CD4-positive, alpha-beta T cell treated with Interleukin-10 for 1 hour (primary cell): ENCODE data around the gene FOSL1.

Experiments
- DNase-seq: peaks from one replicate; pipeline ENCODE4 v3.0.0-alpha.2; 2020

FOSL1 gene

DNA sequence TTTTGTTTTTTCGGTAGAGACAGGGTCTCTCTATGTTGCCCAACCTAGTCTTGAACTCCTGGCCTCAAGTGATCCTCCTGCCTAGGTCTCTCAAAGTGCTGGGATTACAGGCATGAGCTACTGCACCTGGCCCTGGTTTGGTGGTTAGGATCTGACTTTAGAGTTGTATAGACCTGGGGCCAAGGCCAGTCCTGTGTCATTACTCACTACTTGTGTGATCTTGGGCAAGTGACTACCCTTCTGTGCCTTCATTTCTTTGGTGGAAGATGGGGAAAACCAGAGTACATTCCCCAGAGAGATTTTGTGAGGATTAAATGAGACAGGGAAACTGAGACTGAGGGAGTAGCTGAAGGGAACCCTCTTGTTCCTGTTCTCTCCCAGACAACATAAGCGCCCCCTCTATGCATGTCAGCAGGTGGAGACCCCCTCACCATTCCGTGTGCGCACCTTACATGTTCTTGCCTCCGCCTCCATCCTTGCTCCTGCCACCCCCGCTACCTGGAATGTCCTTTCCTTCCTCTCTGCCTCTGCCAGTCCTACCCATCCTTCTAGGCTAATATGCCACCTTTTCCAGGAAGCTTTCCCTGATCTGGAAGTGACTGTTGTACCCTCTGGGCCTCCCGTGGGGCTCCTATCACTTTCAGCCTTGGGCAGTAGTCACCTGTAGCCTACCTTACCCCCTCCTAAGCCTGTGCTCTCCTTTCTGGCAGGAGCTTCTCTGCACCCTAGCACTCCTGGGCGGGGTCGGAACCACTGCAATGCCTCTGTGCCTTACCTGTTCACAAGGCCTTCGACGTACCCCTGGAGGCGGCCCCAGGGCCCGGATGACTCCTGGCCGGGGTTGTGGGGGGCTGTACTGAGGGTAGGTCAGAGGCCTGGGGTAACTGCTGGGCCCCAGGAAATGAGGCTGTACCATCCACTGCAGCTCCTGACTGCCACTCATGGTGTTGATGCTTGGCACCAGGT, 3.9 kb downstream of the FOSL1 start:
- no peak for DNase-seq

DNA sequence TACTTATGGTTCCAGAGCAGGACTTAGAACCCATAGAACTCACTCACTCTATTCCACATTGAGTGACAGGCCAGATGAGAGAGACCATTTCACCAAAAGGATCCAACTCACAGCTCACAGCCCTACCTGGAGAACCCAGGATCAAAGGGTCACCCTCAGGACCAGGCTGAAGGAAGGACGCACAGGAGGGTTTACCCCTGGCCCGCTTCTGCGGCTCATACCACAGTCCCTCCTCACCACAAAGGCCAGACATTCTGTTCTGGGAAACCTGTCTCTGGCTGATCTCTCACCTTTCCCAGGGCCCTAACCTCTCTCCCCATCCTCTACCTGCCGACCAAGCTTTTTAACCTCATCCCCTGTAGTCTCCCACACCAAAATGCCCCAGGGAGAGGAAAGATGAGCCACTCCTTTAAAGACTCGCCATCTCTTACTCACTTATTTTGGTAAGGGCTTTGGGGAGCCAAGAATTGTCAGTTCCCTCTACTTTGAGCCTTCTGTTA, 4.7 kb downstream of the FOSL1 start:
- no peak for DNase-seq

DNA sequence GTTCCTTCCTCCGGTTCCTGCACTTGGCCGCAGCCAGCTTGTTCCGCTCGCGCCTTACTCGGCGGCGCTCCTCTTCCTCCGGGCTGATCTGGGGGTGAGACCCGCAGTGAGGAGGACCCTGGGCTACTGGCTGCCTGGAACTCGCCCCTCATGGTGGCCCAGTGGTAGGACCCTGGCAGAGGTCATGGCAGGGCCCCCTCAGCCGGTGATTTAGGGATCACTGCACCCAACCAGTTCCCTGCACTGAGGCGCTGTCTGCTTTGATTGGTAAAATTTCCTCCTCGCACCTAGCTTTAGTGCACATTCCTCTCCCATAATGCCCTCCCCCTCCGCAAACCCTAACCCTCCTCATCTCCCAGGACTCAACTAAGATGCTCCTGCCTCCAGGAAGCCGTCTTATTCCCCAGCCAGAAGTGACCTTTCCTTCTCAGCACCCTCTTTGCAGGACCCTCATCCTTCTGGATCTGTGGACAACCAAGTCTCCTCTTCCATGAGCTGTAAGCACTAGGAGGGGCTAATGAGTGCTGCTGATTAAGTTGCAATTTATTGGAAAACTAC, 6.1 kb downstream of the FOSL1 start:
- peak; percentile 58 for DNase-seq

DNA sequence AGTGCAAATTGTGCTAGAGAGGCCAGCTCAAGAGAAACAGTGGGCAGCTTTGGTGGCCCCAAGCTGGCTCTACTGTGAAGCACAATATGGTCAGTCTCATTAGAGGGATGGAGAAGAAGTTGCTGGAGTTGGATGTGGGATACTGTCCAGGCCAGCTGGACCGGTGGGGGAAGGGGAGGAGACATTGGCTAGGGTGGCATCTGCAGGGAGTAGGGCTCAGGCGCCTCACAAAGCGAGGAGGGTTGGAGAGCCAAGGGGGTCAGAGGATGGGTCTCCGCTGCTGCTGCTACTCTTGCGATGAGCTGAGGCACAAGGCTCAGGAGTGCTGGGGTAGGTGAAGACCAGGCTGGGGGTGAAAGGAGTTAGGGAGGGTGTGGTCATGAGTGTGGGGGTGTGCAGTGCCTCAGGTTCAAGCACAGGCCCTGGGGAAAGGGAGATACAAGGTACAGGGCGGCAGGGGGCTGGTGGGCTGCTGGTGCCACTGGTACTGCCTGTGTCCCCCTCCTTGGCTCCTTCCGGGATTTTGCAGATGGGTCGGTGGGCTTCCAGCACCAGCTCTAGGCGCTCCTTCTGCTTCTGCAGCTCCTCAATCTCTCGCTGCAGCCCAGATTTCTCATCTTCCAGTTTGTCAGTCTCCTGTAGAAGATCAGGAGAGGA, 7.4 kb downstream of the FOSL1 start:
- DNase-seq: no peak

DNA sequence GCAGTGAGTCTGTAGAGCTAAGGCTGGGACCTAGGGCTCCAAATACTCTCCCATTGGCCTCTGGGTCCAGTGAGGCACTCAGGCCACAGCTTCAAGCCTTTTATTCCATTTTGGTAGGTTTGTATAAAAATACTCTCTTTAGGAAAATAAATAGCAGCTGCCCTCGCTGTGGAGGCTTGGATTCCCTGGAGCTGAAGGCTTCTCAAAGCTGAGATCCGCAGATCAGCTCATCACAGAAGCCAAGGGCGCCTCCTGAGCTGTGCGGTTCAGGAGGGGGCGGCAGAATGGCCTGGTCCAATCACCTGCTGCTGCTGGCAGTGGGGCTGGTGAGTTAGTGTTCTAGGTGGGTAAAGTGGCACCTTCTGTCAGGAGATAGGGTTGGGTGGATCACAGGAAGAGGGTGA, 8.0 kb downstream of the FOSL1 start:
- DNase-seq: peak; percentile 45

DNA sequence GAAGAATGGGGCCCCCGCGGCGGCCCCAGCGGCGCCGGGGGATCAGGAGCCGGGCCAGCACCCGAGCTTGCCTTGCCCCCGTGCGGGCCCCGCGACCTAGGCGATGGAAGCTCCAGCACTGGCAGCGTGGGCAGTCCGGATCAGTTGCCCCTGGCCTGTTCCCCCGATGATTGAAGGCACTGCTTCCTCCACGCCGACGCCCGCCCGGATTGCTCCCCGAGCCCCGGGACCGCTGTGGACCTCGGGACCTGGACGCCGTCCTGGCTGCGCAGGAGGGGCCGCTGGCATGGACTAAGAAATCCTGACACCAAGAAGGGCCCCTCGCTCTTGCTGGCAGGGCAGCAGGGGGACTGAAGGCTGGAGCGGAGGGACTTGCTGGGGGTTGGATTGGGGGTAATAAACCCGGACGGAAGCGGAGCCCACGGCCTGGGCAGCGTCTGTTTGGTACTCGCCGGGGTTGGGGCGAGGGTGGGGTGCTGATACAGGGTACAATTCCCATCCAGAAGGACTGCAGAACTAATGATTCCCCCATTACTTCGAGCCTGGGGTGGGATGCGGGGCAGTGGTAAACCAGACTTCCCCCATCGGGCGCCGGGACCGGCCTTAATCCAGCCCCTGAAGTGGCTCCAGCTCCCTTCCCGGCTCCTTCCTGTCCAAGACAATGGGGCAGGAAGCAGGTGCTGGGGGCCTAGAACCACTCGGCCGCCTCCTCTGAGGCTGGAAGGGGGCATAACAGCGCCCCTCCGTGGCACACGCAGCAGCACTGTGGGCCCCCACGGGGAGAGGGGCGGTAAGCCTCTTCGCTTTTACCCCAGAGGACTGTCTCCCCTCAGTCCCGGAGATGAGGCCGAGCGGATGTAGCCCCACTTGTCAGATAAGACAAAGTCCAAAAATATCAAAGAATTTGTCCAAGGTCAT, 8.7 kb downstream of the FOSL1 start:
- peak; percentile 44 for DNase-seq

DNA sequence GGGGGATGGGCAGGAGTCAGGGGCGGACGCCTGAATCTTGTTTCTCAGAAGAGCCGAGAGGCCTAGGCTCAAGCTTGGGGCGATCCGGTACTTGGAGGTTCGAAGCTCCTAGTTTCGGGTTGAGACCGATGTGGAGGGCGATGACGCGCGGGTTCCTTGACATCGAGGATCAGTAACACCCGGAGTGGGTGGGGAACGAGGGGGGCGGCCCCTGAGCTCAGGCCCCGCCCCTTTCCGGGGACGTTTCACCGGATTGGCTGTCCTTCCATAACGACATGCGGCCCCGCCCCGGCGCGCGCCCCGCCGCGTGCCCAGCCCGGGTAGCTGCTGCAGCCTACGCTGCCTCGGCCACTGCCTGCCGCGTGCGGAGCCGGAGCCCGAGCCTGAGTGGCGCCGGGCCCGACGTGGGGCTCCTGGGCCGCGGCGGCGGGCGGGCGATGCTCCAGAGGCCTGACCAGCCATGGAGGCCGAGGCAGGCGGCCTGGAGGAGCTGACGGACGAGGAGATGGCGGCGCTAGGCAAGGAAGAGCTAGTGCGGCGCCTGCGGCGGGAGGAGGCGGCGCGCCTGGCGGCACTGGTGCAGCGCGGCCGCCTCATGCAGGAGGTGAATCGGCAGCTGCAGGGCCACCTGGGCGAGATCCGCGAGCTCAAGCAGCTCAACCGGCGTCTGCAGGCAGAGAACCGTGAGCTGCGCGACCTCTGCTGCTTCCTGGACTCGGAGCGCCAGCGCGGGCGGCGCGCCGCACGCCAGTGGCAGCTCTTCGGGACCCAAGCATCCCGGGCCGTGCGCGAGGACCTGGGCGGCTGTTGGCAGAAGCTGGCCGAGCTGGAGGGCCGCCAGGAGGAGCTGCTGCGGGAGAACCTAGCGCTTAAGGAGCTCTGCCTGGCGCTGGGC, 9.6 kb downstream of the FOSL1 start, which contains the start of gene CCDC85B:
CCDC85B (plus strand) TSS at position 350 of the 895 bp plus-strand sequence; CDS start at position 461, 111 bp downstream.
- peak; percentile 98 for DNase-seq

DNA sequence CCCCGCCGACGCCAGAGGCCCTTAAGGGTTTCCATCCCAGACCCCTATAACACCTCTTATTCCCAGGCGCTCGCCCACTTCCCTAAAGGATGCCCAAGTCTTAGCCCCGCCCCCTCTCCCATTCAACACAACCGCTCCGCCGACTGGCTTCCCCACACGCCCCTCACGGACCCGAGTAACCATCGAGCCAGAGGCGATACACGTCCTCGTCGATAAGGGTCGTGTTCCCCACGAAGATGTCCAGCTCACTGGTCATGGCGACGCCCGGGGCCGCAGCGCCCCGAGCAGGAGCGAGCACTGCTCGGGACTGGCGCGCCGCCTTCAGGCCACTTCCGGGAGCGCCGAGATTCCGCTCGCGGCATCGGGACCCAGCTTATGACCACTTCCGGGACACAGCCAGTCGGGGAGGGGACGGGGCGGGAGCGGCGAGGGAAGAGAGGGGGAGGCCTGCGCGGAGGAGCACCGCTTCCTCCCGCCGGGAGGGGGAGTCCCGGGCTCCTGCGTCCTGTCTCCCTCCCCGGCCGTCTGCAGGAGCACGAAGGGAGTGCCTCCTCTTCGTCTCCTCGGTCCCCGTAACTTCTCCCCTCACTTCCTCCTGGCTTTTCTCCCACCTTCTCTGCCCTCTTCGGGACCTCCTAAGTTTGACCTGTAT, 11.9 kb downstream of the FOSL1 start, which contains the start of gene FIBP:
FIBP (minus strand) TSS at position 309 of the 652 bp plus-strand sequence; CDS start at position 256, 53 bp downstream.
- DNase-seq: peak; percentile 96

DNA sequence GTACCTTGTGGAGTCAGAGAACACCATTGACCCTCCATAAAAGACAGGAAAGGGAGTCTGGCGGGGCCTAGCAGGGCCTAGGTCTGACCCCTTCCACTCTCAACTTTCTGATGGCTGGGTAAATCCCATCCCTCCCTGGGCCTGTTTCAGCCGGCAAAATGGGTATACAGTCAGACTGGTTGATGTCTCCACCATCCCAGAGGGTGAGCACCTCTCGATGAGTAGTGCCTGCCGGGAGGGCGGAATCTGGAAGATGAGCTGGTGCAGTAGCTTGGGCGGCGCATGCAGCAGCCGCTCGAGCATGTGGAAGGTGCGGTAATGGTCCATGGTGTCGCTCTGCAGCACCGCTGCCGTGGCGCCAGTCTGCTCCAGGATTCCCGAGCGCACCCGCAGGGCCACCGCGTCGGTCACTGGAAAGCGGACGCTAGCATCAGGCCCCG, 12.4 kb downstream of the FOSL1 start:
- DNase-seq: no peak

DNA sequence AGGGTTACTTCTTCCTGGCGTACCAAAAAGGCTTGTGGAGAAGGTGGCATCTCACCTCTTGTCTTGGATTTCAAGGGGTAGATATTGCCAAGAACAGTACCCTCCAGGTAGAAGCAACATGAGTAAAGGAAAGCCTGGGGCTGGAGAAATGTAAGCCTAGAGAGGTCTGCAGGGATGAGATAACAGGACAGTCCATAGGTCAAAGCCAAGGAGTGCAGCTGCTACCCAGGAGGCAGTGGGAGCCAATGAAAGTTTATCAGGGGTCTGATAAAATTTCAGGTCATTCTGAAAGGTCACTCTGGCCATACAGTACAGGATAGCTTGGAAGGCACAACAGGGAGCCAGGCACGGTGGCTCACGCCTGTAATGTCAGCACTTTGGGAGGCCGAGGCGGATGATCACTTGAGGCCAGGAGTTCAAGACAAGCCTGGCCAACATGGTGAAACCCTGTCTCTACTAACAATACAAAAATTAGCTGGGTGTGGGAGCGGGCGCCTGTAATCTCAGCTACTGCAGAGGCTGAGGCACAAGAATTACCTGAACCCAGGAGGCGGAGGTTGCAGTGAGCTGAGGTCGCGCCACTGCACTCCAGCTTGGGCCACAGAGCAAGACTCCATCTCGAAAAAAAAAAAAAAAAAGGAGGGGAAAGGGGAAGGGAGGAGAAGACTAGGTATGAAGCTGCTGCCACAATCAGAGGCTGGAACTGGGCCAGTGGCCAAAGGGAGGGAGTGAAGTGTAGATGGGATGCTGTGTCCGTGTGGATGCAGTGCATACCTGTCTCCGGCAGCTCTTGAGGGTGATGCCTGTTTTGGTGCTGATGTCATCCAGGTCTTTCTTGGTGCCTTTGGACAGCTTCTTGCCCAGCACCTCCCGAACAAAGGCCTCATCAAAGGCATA, 13.1 kb downstream of the FOSL1 start:
- DNase-seq: no peak

DNA sequence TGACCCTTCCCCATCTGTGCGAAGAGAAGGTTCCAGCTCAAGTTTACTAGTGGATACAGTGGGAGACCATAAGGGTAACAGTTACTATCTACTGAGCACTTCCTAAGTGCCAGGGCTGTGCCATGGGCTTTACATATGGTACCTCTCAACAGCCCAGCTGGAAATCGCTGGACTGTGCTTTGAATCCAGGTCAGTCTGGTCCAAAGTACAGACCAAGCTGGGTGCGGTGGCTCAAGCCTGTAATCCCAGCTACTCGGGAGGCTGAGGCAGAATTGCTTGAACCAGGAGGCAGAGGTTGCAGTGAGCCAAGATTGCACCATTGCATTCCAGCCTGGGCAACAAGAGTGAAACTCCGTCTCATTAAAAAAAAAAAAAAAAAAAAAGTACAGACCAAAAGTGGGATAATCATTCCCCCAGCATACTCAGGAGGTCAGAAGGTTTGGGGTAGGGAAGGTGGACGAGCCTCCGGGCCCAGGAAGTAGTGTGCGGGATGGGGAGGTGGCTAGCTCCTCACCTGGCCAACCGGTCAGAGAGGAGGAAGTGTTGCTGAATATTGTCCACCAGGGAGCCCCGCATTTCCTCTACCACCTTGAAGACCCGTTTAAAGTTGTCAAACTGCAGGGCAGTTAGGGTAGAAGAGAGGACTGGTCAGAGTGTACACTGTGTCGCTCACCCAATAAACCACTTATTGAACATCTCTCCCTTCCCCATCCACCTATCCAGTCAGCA, 14.2 kb downstream of the FOSL1 start:
- no peak for DNase-seq

DNA sequence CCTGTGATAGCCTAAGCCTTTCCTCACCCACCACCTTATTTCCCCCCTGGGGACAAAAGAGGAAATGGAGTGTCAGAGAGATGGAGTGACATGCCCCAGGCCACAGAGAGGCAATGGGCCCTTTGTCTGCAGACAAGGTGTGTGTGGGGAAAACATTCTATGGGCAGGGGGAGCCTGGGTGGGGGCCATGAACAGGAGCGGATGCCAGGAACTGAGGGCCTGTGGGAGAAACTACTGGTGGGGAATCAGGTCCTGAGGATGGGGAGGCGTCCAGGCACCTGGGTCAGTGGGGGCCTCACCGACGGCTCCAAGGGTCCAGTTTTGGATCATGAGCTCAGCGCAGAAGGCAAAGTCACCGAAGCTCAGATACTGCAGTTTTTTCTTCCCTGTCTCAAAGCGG, 15.0 kb downstream of the FOSL1 start:
- DNase-seq: no peak

DNA sequence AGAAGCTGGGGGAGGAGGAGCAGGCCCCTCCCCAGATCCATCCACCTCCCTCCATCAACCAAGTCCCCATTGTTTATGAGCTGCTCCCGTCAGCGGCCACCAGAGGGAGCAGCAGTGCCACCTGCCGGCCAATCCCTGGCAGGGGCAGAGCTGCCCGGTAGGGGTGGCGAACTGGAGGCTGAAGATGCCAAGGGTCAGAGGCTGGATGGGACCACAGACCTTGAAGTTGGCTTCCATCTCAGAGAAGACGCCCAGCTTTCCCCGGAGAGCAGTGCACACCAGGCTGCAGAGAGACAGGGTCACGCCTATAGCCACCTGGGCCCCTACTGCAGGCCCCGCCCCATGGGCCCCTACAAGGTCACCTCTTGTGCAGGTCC, 15.5 kb downstream of the FOSL1 start:
- DNase-seq: peak; percentile 87

DNA sequence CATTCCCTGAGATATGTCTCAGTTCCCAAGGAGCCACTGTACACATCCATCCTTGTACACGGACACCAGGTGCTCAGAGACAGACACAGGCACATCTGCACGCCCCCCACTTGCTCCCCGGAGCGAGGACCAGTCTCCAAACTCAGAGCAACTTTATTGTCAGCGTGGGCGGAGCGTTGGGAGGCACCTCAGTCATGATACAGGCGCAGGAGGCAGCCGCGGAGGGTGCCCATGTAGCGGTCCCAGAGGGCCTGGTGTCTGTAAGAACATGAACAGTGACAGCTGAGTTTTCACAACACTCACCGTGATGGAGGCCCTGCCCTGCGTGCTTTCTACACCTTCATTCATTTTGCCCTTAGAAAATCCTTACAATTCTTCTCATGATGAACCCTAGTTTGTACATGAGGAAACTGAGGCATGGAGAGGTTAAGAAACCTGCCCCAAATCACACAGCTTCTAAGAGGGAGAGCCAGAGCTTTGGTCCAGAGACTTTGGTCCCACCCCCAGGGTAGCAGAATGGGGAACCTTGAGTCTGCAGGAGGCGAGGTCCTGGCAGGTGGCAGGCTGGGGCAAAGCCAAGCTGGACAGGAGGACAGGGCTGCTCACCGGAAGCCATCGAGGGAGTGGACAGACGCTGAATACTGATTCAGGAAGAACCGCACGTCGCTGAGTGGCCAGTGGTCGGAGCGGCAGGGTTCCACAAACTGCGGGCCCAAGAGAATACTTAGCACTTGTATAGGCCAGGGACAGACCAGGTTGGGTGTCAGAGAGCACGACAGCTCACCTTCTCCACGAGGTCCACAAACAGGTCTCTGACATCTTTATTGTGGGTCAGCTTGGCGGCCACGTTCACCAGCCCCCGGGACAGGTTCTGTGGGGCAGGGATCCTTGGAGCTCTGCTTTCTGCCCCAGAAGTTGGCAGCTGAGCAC, 16.1 kb downstream of the FOSL1 start:
- no peak for DNase-seq

DNA sequence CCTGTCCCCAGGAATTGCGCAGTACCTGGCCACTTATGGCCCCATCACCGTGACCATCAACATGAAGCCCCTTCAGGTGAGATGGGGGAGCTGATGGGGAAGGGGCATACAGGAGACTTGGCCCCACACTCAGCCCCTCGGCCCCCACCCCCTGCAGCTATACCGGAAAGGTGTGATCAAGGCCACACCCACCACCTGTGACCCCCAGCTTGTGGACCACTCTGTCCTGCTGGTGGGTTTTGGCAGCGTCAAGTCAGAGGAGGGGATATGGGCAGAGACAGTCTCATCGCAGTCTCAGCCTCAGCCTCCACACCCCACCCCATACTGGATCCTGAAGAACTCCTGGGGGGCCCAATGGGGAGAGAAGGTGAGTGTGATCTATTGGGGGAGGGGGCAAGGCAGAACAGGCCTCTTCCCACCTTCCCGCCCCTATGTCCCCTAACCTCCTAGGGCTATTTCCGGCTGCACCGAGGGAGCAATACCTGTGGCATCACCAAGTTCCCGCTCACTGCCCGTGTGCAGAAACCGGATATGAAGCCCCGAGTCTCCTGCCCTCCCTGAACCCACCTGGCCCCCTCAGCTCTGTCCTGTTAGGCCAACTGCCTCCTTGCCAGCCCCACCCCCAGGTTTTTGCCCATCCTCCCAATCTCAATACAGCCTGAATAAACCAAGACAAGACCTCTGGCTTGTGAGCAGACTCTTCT, 17.0 kb downstream of the FOSL1 start:
- DNase-seq: no peak

DNA sequence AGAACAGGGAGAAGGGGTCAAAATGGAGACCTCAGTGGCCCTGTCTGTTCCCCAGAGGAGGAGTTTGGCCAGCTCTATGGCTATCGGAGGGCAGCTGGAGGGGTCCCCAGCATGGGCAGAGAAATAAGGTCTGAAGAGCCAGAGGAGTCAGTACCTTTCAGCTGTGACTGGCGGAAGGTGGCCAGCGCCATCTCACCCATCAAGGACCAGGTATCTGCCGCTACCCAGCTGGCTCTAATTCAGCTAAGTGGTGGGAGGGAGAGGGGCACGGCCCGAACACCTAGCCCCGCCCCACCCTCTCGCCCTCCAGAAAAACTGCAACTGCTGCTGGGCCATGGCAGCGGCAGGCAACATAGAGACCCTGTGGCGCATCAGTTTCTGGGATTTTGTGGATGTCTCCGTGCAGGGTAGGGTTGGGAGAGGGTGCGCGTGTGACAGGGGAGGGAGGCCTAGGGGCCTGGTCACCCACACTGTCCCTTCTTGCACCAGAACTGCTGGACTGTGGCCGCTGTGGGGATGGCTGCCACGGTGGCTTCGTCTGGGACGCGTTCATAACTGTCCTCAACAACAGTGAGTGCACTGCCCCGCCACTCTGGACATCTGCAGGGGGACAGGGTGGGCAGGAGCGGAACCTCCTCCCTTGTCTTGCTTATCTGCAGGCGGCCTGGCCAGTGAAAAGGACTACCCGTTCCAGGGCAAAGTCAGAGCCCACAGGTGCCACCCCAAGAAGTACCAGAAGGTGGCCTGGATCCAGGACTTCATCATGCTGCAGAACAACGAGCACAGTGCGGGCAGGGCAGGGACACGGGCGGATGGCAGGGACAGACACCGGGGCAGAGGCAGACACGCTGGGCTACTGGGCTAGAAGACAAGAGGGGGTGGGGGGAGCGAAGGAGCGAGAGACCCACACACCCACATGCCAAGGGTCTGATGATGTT, 17.8 kb downstream of the FOSL1 start:
- no peak for DNase-seq
